HepG2 (cell line): ENCODE measurements around the gene DOK4. TPM values are rescaled to one million over a fixed set of nuclear protein-coding genes. Genes with fewer than 3 reads are reported as not detected.
A peak's percentile ranks its signal among the peaks of the same experiment; 100 is the strongest.

ENCODE experiments used
- ADNP ChIP-seq: sonication (generic); formaldehyde crosslinking; IDR thresholded peaks from 2 replicates; pipeline ENCODE4 v1.4.0; 2020; ENCODE audit warnings: missing genetic modification reagents
- JDP2 ChIP-seq: sonication (generic); formaldehyde crosslinking; IDR thresholded peaks from 2 replicates; pipeline ENCODE4 v1.8.1; 2022; ENCODE audit warnings: missing genetic modification reagents, borderline replicate concordance
- PHF21A ChIP-seq: sonication (generic); formaldehyde crosslinking; IDR thresholded peaks from 2 replicates; pipeline ENCODE4 v1.5.0; 2020; ENCODE audit warnings: mild to moderate bottlenecking, missing genetic modification reagents
- PITX1 ChIP-seq: sonication (generic); formaldehyde crosslinking; IDR thresholded peaks from 2 replicates; pipeline ENCODE4 v1.5.1; 2020; ENCODE audit warnings: mild to moderate bottlenecking, missing genetic modification reagents
- RFX5 ChIP-seq: IDR thresholded peaks from 2 replicates; pipeline ENCODE4 v1.6.1; 2011; ENCODE audit warnings: low read depth, low read length, improper control_type of control experiment
- TAF1 ChIP-seq: sonication (generic); formaldehyde crosslinking; IDR thresholded peaks from 2 replicates; pipeline ENCODE4 v1.4.0; 2020; ENCODE audit warnings: missing genetic modification reagents
- ZFX ChIP-seq: sonication (generic); formaldehyde crosslinking; IDR thresholded peaks from 2 replicates; pipeline ENCODE4 v1.4.0; 2020; ENCODE audit warnings: mild to moderate bottlenecking, low read depth, missing genetic modification reagents, moderate library complexity
- ZNF33A ChIP-seq: sonication (generic); formaldehyde crosslinking; IDR thresholded peaks from 2 replicates; pipeline ENCODE4 v1.5.1; 2020; ENCODE audit warnings: missing genetic modification reagents, mild to moderate bottlenecking, moderate library complexity, borderline replicate concordance
- ZNF546 ChIP-seq: sonication (generic); formaldehyde crosslinking; conservative IDR thresholded peaks from 2 replicates; pipeline ENCODE4 v1.8.1; 2023; ENCODE audit warnings: mild to moderate bottlenecking, missing genetic modification reagents
- ZNF552 ChIP-seq: sonication (generic); formaldehyde crosslinking; IDR thresholded peaks from 2 replicates; pipeline ENCODE4 v1.9.0; 2022; ENCODE audit warnings: missing genetic modification reagents, mild to moderate bottlenecking, borderline replicate concordance
- ZNF569 ChIP-seq: sonication (generic); formaldehyde crosslinking; IDR thresholded peaks from 2 replicates; pipeline ENCODE4 v1.5.0; 2020; ENCODE audit warnings: mild to moderate bottlenecking, missing genetic modification reagents, moderate library complexity, borderline replicate concordance
- ZNF670 ChIP-seq: sonication (generic); formaldehyde crosslinking; IDR thresholded peaks from 2 replicates; pipeline ENCODE4 v1.8.0; 2022; ENCODE audit warnings: mild to moderate bottlenecking, missing genetic modification reagents, borderline replicate concordance
- ZNF674 ChIP-seq: sonication (generic); formaldehyde crosslinking; IDR thresholded peaks from 2 replicates; pipeline ENCODE4 v1.5.0; 2020; ENCODE audit warnings: low read depth, mild to moderate bottlenecking, missing genetic modification reagents
- ZNF792 ChIP-seq: IDR thresholded peaks from 2 replicates; pipeline ENCODE4 v1.6.1; 2016
- polyA plus RNA-seq, 8 experiments: library from polyadenylated mRNA; depleted of rRNA in 3 of 8; stranded (reverse) in 7 of 8; unstranded in 1 of 8; fragments of >200 nt; fragmentation: Illumina TruSeq in 4 of 8; extraction: Trizol in 4 of 8; gene quantifications; 2 replicates each; pipeline versions ENCODE4 v1.2.1 to v1.2.3, GENCODE V29; 2011 to 2016; ENCODE audit warnings: low read depth in 4 of 8, missing spikeins in 1 of 8, mixed read lengths in 1 of 8; ENCODE audit not compliant: insufficient read depth in 1 of 8
- total RNA-seq, 5 experiments: library from RNA; depleted of rRNA; stranded (reverse); fragments of >200 nt; fragmentation: Illumina TruSeq; extraction: Trizol; gene quantifications; 2 replicates each; pipeline ENCODE4 v1.2.3, GENCODE V29; 2016; ENCODE audit warnings: low read depth in 1 of 5
- TF ChIP-seq, protein P1 (sequence below): sonication (generic); formaldehyde crosslinking; IDR thresholded peaks from 2 replicates; pipeline ENCODE4 v1.8.1; 2022; ENCODE audit warnings: low read depth, mild to moderate bottlenecking, missing genetic modification reagents
- TF ChIP-seq, protein P2 (sequence below): sonication (generic); formaldehyde crosslinking; IDR thresholded peaks from 2 replicates; pipeline ENCODE4 v1.4.0; 2020; ENCODE audit warnings: missing genetic modification reagents, mild to moderate bottlenecking, borderline replicate concordance
- TF ChIP-seq, protein P3 (sequence below): sonication (generic); formaldehyde crosslinking; IDR thresholded peaks from 2 replicates; pipeline ENCODE4 v1.5.0; 2020; ENCODE audit warnings: missing genetic modification reagents
- TF ChIP-seq, protein P4 (sequence below): sonication (generic); formaldehyde crosslinking; IDR thresholded peaks from 2 replicates; pipeline ENCODE4 v1.4.0; 2020; ENCODE audit warnings: low read depth, mild to moderate bottlenecking, missing genetic modification reagents
- TF ChIP-seq, protein P5 (sequence below): fragments of 450-650 bp; IDR thresholded peaks from 2 replicates; pipeline ENCODE4 v1.6.1; 2017; ENCODE audit warnings: mild to moderate bottlenecking

DOK4 gene
- total and polyA plus RNA-seq, 2 of the 13 experiments (the other 11 are each of a cell fraction or from before 2014, with no cell fraction given), result 52.7 to 70.0 TPM

DNA sequence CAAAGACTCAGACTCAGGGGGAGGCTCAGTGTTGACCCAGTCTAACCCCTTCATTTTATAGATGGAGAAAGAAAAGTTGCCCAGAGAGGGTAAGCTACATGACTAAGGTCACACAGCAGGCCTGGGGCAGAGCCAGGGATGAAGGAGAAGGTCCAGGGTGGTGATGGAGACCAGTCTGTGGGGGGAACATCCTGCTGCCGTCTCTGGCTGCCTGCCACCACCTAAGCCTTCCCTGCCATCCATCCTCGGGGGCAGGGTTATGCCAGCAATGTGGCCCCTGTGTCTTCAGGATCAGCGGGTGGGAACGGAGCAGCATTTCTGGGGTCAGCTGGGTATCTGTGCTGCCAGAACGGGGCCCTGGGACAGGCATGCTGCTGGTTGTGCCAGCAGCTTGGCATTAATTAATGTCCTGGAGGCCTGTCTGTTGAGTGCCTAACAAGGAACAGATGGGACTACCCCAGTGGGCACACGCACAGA is 5.5 kb downstream of the DOK4 start (continued):
- TF ChIP-seq, protein P1, sequence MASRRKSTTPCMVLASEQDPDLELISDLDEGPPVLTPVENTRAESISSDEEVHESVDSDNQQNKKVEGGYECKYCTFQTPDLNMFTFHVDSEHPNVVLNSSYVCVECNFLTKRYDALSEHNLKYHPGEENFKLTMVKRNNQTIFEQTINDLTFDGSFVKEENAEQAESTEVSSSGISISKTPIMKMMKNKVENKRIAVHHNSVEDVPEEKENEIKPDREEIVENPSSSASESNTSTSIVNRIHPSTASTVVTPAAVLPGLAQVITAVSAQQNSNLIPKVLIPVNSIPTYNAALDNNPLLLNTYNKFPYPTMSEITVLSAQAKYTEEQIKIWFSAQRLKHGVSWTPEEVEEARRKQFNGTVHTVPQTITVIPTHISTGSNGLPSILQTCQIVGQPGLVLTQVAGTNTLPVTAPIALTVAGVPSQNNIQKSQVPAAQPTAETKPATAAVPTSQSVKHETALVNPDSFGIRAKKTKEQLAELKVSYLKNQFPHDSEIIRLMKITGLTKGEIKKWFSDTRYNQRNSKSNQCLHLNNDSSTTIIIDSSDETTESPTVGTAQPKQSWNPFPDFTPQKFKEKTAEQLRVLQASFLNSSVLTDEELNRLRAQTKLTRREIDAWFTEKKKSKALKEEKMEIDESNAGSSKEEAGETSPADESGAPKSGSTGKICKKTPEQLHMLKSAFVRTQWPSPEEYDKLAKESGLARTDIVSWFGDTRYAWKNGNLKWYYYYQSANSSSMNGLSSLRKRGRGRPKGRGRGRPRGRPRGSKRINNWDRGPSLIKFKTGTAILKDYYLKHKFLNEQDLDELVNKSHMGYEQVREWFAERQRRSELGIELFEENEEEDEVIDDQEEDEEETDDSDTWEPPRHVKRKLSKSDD, result no peak
- TF ChIP-seq ZNF33A (CRISPR knock-in tag), result no peak
- TF ChIP-seq, protein P2, sequence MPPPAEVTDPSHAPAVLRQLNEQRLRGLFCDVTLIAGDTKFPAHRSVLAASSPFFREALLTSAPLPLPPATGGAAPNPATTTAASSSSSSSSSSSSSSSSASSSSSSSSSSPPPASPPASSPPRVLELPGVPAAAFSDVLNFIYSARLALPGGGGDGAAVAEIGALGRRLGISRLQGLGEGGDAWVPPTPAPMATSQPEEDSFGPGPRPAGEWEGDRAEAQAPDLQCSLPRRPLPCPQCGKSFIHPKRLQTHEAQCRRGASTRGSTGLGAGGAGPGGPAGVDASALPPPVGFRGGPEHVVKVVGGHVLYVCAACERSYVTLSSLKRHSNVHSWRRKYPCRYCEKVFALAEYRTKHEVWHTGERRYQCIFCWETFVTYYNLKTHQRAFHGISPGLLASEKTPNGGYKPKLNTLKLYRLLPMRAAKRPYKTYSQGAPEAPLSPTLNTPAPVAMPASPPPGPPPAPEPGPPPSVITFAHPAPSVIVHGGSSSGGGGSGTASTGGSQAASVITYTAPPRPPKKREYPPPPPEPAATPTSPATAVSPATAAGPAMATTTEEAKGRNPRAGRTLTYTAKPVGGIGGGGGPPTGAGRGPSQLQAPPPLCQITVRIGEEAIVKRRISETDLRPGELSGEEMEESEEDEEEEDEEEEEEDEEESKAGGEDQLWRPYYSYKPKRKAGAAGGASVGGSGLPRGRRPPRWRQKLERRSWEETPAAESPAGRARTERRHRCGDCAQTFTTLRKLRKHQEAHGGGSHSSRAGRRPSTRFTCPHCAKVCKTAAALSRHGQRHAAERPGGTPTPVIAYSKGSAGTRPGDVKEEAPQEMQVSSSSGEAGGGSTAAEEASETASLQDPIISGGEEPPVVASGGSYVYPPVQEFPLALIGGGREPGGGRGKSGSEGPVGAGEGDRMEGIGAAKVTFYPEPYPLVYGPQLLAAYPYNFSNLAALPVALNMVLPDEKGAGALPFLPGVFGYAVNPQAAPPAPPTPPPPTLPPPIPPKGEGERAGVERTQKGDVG (CRISPR knock-in tag), result 0 out of 2 replicates have a peak, but pooled peaks have one; percentile 16
- TF ChIP-seq ADNP (CRISPR knock-in tag), result peak; percentile 49; the same call in 1 of the 2 replicates
- TF ChIP-seq ZNF569 (CRISPR knock-in tag), result no peak
- TF ChIP-seq JDP2 (CRISPR knock-in tag), result no peak
- no peak for TF ChIP-seq ZNF674 (CRISPR knock-in tag)
- no peak for TF ChIP-seq ZNF552 (CRISPR knock-in tag)
- TF ChIP-seq ZFX, result no peak
- no peak for TF ChIP-seq TAF1 (CRISPR knock-in tag)
- TF ChIP-seq, protein P3, sequence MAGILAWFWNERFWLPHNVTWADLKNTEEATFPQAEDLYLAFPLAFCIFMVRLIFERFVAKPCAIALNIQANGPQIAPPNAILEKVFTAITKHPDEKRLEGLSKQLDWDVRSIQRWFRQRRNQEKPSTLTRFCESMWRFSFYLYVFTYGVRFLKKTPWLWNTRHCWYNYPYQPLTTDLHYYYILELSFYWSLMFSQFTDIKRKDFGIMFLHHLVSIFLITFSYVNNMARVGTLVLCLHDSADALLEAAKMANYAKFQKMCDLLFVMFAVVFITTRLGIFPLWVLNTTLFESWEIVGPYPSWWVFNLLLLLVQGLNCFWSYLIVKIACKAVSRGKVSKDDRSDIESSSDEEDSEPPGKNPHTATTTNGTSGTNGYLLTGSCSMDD (CRISPR knock-in tag), result no peak
- no peak for TF ChIP-seq ZNF546 (CRISPR knock-in tag)
- no peak for TF ChIP-seq RFX5
- TF ChIP-seq PITX1, result no peak
- TF ChIP-seq, protein P4, sequence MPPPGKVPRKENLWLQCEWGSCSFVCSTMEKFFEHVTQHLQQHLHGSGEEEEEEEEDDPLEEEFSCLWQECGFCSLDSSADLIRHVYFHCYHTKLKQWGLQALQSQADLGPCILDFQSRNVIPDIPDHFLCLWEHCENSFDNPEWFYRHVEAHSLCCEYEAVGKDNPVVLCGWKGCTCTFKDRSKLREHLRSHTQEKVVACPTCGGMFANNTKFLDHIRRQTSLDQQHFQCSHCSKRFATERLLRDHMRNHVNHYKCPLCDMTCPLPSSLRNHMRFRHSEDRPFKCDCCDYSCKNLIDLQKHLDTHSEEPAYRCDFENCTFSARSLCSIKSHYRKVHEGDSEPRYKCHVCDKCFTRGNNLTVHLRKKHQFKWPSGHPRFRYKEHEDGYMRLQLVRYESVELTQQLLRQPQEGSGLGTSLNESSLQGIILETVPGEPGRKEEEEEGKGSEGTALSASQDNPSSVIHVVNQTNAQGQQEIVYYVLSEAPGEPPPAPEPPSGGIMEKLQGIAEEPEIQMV (CRISPR knock-in tag), result 0 out of 2 replicates have a peak, but pooled peaks have one; percentile 7
- no peak for TF ChIP-seq ZNF792 (CRISPR knock-in tag)
- TF ChIP-seq, protein P5, sequence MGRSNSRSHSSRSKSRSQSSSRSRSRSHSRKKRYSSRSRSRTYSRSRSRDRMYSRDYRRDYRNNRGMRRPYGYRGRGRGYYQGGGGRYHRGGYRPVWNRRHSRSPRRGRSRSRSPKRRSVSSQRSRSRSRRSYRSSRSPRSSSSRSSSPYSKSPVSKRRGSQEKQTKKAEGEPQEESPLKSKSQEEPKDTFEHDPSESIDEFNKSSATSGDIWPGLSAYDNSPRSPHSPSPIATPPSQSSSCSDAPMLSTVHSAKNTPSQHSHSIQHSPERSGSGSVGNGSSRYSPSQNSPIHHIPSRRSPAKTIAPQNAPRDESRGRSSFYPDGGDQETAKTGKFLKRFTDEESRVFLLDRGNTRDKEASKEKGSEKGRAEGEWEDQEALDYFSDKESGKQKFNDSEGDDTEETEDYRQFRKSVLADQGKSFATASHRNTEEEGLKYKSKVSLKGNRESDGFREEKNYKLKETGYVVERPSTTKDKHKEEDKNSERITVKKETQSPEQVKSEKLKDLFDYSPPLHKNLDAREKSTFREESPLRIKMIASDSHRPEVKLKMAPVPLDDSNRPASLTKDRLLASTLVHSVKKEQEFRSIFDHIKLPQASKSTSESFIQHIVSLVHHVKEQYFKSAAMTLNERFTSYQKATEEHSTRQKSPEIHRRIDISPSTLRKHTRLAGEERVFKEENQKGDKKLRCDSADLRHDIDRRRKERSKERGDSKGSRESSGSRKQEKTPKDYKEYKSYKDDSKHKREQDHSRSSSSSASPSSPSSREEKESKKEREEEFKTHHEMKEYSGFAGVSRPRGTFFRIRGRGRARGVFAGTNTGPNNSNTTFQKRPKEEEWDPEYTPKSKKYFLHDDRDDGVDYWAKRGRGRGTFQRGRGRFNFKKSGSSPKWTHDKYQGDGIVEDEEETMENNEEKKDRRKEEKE, result no peak
- TF ChIP-seq PHF21A (CRISPR knock-in tag), result no peak
- no peak for TF ChIP-seq ZNF670 (CRISPR knock-in tag)
